ENCODE measurements around the gene SRSF3.
"Not testable (repeated sequence)": the region's sequence is repeated elsewhere in the genome, so short reads cannot be mapped to it uniquely, and the experiment has no call there.

SRSF3 gene

GRCh38 chr6:36597775-36598174, 3.6 kb downstream of the SRSF3 start:
- peaks cover 47 to 61% of the 10 kb centered on the region in 2 experiments for H3K4me1 ChIP-seq (ENCODE audit: control insufficient read depth in 1 of 2, insufficient read depth in 1 of 2, low read depth in 1 of 2, low read length in 1 of 2)
- TF ChIP-seq CTCF (IDR thresholded peaks at IDR 0.05), result no peak
- peak overlapping the region in 1 of 2 experiments; percentile 97 for H3K4me3 ChIP-seq (ENCODE audit: low read depth in 1 of 2, low read length in 1 of 2)
- H3K9me3 ChIP-seq, result no peaks in the 10 kb centered on the region
- H3K27ac ChIP-seq, result peak overlapping the region; percentile 31
- no peaks in the 10 kb centered on the region for H3K27me3 ChIP-seq
- peaks cover 62% of the 10 kb centered on the region for H3K36me3 ChIP-seq

- no peaks in the 10 kb centered on the region for H3K9me3 ChIP-seq
- TF ChIP-seq CTCF (IDR thresholded peaks at IDR 0.05), result no peak
- H3K27ac ChIP-seq, result peak overlapping the region; percentile 31
- H3K27me3 ChIP-seq, result no peaks in the 10 kb centered on the region
- H3K4me3 ChIP-seq (ENCODE audit: low read depth in 1 of 2, low read length in 1 of 2), result no peak overlapping the region
- peaks cover 47 to 60% of the 10 kb centered on the region in 2 experiments for H3K4me1 ChIP-seq (ENCODE audit: control insufficient read depth in 1 of 2, insufficient read depth in 1 of 2, low read depth in 1 of 2, low read length in 1 of 2)
- peaks cover 68% of the 10 kb centered on the region for H3K36me3 ChIP-seq
Measured at GRCh38 chr6:36598326-36598725, 4.2 kb downstream of the SRSF3 start.

- no peak overlapping the region for H3K4me3 ChIP-seq (ENCODE audit: low read depth in 1 of 2, low read length in 1 of 2)
- no peak for TF ChIP-seq CTCF (IDR thresholded peaks at IDR 0.05)
- H3K4me1 ChIP-seq (ENCODE audit: control insufficient read depth in 1 of 2, insufficient read depth in 1 of 2, low read depth in 1 of 2, low read length in 1 of 2), result peaks cover 45 to 56% of the 10 kb centered on the region in 2 experiments
- H3K27ac ChIP-seq, result peak overlapping the region; percentile 31
- H3K9me3 ChIP-seq, result no peaks in the 10 kb centered on the region
- no peaks in the 10 kb centered on the region for H3K27me3 ChIP-seq
- peaks cover 73% of the 10 kb centered on the region for H3K36me3 ChIP-seq
Measured at GRCh38 chr6:36598739-36599318, 4.7 kb downstream of the SRSF3 start.

GRCh38 chr6:36599791-36600209, 5.6 kb downstream of the SRSF3 start:
- Histone ChIP-seq H3K36me3 (peaks cover 83% of the 10 kb centered on the region), H3K9me3 (no peaks in the 10 kb centered on the region), H3K4me3 (ENCODE audit: low read depth in 1 of 2, low read length in 1 of 2) (no peak overlapping the region), H3K27me3 (no peaks in the 10 kb centered on the region), H3K4me1 (ENCODE audit: control insufficient read depth in 1 of 2, insufficient read depth in 1 of 2, low read depth in 1 of 2, low read length in 1 of 2) (peaks cover 45 to 54% of the 10 kb centered on the region in 2 experiments), H3K27ac (peak overlapping the region; percentile 19)
- no peak for TF ChIP-seq CTCF (IDR thresholded peaks at IDR 0.05)

- Histone ChIP-seq H3K27ac (no peak overlapping the region), H3K4me1 (ENCODE audit: control insufficient read depth in 1 of 2, insufficient read depth in 1 of 2, low read depth in 1 of 2, low read length in 1 of 2) (peaks cover 45 to 46% of the 10 kb centered on the region in 2 experiments)
Measured at GRCh38 chr6:36600564-36601146, 6.5 kb downstream of the SRSF3 start.

GRCh38 chr6:36601818-36602217, 7.7 kb downstream of the SRSF3 start:
- Histone ChIP-seq H3K27ac (peak overlapping the region; percentile 22), H3K4me1 (ENCODE audit: control insufficient read depth in 1 of 2, insufficient read depth in 1 of 2, low read depth in 1 of 2, low read length in 1 of 2) (peaks cover 35 to 37% of the 10 kb centered on the region in 2 experiments), H3K36me3 (peaks cover 100% of the 10 kb centered on the region)
- H3K4me3 ChIP-seq (ENCODE audit: low read depth in 1 of 2, low read length in 1 of 2); H3K27me3 ChIP-seq; H3K9me3 ChIP-seq: not testable (repeated sequence)

More at GRCh38 chr6:36600564-36601146, 6.5 kb downstream of the SRSF3 start:
- H3K27me3 ChIP-seq, result no peaks in the 10 kb centered on the region
- no peaks in the 10 kb centered on the region for H3K9me3 ChIP-seq
- TF ChIP-seq CTCF (IDR thresholded peaks at IDR 0.05), result no peak
- H3K36me3 ChIP-seq, result peaks cover 91% of the 10 kb centered on the region
- no peak overlapping the region for H3K4me3 ChIP-seq (ENCODE audit: low read depth in 1 of 2, low read length in 1 of 2)
